NCI-H2029 treated with DMSO at 0.1 percent for 48 hours (cell line): ENCODE data around the gene ZNF649.
"Not testable (repeated sequence)": the region's sequence is repeated elsewhere in the genome, so short reads cannot be mapped to it uniquely, and the experiment has no call there.

Experiments used
- DNase-seq: peaks from one replicate; lab custom pipeline; 2025; lab: John Stamatoyannopoulos, UW

Gene ZNF649

GRCh38 chr19:51904331-51905165 is at the start of gene ZNF649:
ZNF649 (minus strand) TSS chr19:51905017; CDS start chr19:51900107, 4,910 bp downstream.
- peak; percentile 30 for DNase-seq

GRCh38 chr19:51948975-51949374 is 44.2 kb upstream of the ZNF649 start:
- DNase-seq = no peak

- no peak for DNase-seq
Observed at GRCh38 chr19:51946602-51947001, 41.8 kb upstream of the ZNF649 start.

GRCh38 chr19:51944798-51945552 is 40.2 kb upstream of the ZNF649 start:
- DNase-seq = no peak

GRCh38 chr19:51938936-51939335 is 34.1 kb upstream of the ZNF649 start:
- DNase-seq = no peak

GRCh38 chr19:51931921-51932320 is 27.1 kb upstream of the ZNF649 start:
- no peak for DNase-seq

GRCh38 chr19:51927859-51928258 is 23.0 kb upstream of the ZNF649 start:
- DNase-seq = no peak

- peak; percentile 91 for DNase-seq
Observed at GRCh38 chr19:51926784-51927741, 22.2 kb upstream of the ZNF649 start, which contains the start of gene ZNF613. ZNF613 (plus strand) TSS chr19:51927472; CDS start chr19:51936221, 8,749 bp downstream.

GRCh38 chr19:51926426-51926783 is 21.6 kb upstream of the ZNF649 start:
- no peak for DNase-seq

- DNase-seq = no peak
Observed at GRCh38 chr19:51921949-51922348, 17.1 kb upstream of the ZNF649 start.

- no peak for DNase-seq
Observed at GRCh38 chr19:51919606-51920005, 14.8 kb upstream of the ZNF649 start.

- no peak for DNase-seq
Observed at GRCh38 chr19:51916167-51916566, 11.3 kb upstream of the ZNF649 start.

GRCh38 chr19:51915324-51915867 is 10.6 kb upstream of the ZNF649 start:
- no peak for DNase-seq

GRCh38 chr19:51907981-51908380 is 3.2 kb upstream of the ZNF649 start:
- DNase-seq = not testable (repeated sequence)

GRCh38 chr19:51906108-51906507 is 1.3 kb upstream of the ZNF649 start:
- DNase-seq = not testable (repeated sequence)

GRCh38 chr19:51905639-51906038 is 822 bp upstream of the ZNF649 start:
- not testable (repeated sequence) for DNase-seq

- DNase-seq = no peak
Observed at GRCh38 chr19:51905206-51905605, 389 bp upstream of the ZNF649 start.

GRCh38 chr19:51903192-51903591 is 1.6 kb downstream of the ZNF649 start:
- no peak for DNase-seq

GRCh38 chr19:51901860-51902259 is 3.0 kb downstream of the ZNF649 start:
- no peak for DNase-seq

- no peak for DNase-seq
Observed at GRCh38 chr19:51891193-51891747, 13.5 kb downstream of the ZNF649 start.

- DNase-seq = no peak
Observed at GRCh38 chr19:51889934-51890333, 14.9 kb downstream of the ZNF649 start.
